ENCODE data around the gene ASCL3. TPM values are rescaled to one million over a fixed set of nuclear protein-coding genes. Genes with fewer than 3 reads are reported as not detected.

The ASCL3 gene
- total RNA-seq, 4 donors from 2014 or later: not detected

DNA sequence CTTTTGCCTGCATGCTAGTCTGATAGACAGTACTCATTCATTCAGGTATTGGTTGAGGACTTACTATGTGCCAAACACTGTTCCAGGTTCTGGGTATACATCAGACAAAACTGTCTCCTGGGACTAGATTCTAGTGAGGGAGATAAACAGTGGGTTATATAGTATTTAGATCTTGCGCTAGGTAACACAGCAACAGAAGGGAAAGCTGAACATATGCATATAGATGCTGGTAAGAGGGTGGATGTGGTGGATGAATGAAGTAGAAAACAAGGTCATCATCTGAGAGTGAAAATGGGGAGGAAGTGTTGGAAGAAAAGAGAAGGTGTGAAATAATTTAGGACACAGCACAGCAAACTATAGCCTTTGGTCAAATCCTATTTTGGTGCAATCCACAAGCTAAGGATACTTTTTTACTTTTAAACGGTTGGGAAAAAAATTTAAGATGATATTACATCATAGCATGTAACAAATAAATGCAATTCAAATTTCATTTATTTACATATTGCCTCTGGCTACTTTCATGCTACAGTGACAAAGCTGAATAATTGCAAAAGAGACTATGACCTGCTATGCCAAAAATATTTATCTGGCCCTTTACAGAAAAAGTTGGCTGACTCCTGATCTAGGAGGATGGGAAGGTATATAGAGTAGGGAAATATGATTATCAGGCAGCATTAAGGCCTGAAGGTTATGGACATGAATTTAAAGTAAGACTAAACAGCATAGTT is 28.5 kb upstream of the ASCL3 start:
- Histone ChIP-seq H3K9me3 (no peaks in the 10 kb centered on the region), H3K27ac (no peak overlapping the region), H3K4me1 (no peaks in the 10 kb centered on the region), H3K27me3 (no peaks in the 10 kb centered on the region), H3K36me3 (no peaks in the 10 kb centered on the region), H3K4me3 (no peak overlapping the region)
- no peak for DNase-seq (ENCODE audit: low spot score in 2 of 2)
- 67% methylated on average over 2 of the region's 2 CpGs for WGBS
- TF ChIP-seq CTCF (IDR thresholded peaks at IDR 0.05): no peak
- TF ChIP-seq POLR2AphosphoS5 (IDR thresholded peaks at IDR 0.05): no peak
- no peak for TF ChIP-seq EP300 (IDR thresholded peaks at IDR 0.05)
- TF ChIP-seq POLR2A (IDR thresholded peaks at IDR 0.05): no peak

DNA sequence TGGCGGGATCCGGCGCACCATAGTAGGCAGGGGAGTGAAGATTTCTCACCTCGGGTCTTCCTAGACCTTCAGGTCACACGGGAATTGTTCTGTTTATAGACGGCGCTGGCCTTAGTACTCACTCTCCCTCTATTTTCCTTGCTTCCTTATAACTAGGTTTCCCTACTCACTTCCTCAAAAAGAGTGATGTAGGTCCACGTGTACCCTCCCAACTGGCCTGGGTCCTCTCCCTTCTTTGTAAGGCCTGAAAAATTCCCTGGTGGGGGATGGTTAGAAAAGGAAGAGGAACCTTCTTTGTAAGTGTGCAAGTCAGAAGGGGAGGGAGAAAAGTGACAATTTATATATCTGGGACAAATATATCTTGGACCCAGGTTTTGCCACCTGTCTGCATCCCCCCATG is 24.4 kb upstream of the ASCL3 start:
- WGBS: 81% methylated on average over 8 of the region's 8 CpGs
- no peak for TF ChIP-seq CTCF (IDR thresholded peaks at IDR 0.05)
- TF ChIP-seq EP300 (IDR thresholded peaks at IDR 0.05): no peak
- TF ChIP-seq POLR2AphosphoS5 (IDR thresholded peaks at IDR 0.05): no peak
- no peak for TF ChIP-seq POLR2A (IDR thresholded peaks at IDR 0.05)
- H3K9me3 ChIP-seq: no peaks in the 10 kb centered on the region
- no peaks in the 10 kb centered on the region for H3K27me3 ChIP-seq
- no peak overlapping the region for H3K27ac ChIP-seq
- no peak overlapping the region for H3K4me3 ChIP-seq
- no peaks in the 10 kb centered on the region for H3K36me3 ChIP-seq
- DNase-seq (ENCODE audit: low spot score in 2 of 2): no peak
- peaks cover 20% of the 10 kb centered on the region for H3K4me1 ChIP-seq

DNA sequence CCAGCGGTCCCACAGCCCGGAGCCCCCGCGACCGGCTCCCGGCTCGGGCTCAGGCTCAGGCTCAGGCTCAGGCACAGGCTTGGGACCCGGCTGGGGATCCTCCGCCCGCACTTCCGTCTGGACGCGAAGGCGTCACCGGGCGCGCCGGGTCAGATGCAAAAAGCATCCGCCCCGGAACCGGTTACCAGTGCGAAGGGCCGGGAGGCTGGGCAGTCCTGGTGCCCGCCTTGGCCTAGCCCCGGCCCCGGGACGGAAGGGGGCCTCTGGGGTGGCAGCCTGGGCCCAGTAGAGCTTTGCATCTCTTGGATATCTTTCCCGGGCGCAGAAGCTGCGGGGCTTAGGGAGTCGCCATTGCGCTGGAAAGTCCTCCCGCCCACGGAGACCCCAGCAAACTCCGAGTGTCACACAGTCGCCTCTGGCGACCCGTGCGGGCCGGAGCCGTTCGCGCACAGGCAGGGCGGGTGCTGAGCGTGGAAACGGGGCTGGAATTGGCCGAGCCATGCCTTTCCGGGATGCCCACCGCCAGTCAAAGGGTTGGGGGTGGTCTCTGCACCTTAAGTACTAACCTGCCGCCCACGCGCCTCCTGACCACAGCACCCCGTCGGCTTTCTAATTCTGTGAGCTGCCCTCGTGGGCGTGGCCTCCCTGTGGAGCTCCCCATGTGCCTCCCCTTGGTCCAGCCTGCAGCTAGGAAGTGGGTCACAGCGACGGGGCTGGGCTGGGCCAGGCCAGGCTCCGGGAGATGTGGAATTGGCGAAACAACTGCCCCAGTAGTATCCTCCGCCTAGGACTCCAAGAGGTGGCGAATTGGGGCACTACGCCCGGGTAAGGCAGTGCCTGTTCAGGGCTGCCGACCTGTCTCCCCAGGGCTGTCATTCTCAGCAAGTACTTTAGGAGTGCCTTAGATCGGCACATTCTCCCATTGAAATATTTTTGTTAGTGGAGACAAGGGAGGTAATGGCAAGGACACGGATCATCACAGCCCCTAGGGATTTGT is 21.8 kb upstream of the ASCL3 start, which contains the start of gene TMEM9B:
TMEM9B (minus strand) TSS at position 119 of the 997 bp plus-strand sequence. CDS start 129 bp downstream, outside the sequence.
- Histone ChIP-seq H3K9me3 (no peaks in the 10 kb centered on the region), H3K4me1 (peaks cover 28% of the 10 kb centered on the region), H3K36me3 (no peaks in the 10 kb centered on the region), H3K4me3 (peak within 1 kb of the TSS; percentile 72), H3K27ac (peak within 1 kb of the TSS; percentile 97), H3K27me3 (no peaks in the 10 kb centered on the region)
- TF ChIP-seq EP300 (IDR thresholded peaks at IDR 0.05): no peak
- peak in 1 of 2 donors; percentile 88 for TF ChIP-seq POLR2A (IDR thresholded peaks at IDR 0.05)
- TF ChIP-seq POLR2AphosphoS5 (IDR thresholded peaks at IDR 0.05): peak in 2 of 3 donors; percentile 36 to 86
- peak in 1 of 2 donors; percentile 15 for TF ChIP-seq CTCF (IDR thresholded peaks at IDR 0.05)
- WGBS: under 1% methylated on average over 34 of the region's 67 CpGs
- DNase-seq (ENCODE audit: low spot score in 2 of 2): peak; percentile 93 to 96

DNA sequence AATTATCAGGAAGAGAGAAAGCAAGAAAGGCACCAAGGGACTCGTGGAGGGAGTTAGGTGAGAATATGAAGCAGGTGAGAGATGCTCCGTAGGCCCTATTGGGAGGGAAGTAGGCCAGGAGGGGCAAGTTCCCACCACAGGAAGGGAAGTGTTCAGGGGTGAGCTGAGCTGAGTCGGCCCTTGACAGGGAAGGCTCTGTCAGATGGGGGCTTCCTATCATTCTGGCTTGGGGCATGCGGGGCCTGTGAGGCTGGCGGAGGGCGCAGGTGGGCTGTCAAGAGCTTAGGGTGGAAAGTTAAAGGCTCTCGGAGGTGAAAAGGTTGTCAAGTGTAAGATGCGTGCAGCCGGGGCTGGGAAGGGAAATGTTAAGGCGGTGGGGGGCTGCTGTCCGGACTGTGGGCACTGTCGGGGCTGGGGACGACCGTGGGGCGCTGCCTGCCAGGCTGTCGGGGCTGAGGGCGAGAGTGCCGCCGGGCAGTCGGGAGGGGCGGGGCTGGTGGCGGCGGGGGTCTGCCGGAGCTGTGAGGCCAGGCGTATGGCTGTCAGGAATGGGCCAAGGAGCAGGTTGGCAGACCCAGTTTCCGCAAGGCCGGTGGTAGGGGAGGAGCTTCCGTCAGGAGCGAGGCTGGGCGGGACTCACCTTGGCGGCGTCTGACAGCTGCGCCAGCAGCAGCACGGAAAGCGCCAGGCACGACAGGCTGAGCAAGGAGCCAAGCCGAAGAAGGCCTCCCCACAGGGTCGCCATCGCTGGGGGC is 20.9 kb upstream of the ASCL3 start:
- 5% methylated on average over 20 of the region's 39 CpGs for WGBS

DNA sequence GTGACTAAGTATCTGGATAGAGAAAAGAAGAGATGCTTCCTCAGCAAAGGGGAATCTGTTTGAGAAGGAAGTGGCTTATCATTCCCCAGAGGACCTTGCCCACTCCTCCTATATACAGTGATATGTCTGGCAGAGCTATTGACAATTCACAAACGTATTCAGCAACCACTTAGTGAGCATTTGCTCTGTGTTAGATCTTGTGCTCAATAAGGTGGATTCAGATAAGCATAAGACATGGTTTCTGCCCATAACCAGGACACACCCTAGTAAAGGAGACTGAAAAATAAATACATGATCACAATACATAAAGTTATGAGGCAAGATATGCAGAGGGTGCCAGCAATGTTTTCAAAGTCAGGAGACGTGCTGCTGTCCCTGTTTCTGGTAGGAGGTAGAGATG is 20.0 kb upstream of the ASCL3 start:
- no peak for DNase-seq (ENCODE audit: low spot score in 2 of 2)

More for the DNA sequence above, 20.9 kb upstream of the ASCL3 start:
- peaks cover 35% of the 10 kb centered on the region for H3K4me1 ChIP-seq
- peak overlapping the region; percentile 97 for H3K27ac ChIP-seq
- peak overlapping the region; percentile 72 for H3K4me3 ChIP-seq
- no peak for TF ChIP-seq POLR2AphosphoS5 (IDR thresholded peaks at IDR 0.05)
- TF ChIP-seq POLR2A (IDR thresholded peaks at IDR 0.05): no peak
- H3K9me3 ChIP-seq: no peaks in the 10 kb centered on the region
- peak; percentile 90 to 92 for DNase-seq (ENCODE audit: low spot score in 2 of 2)
- H3K27me3 ChIP-seq: no peaks in the 10 kb centered on the region
- no peaks in the 10 kb centered on the region for H3K36me3 ChIP-seq

More for the DNA sequence above, 20.0 kb upstream of the ASCL3 start:
- H3K4me1 ChIP-seq: peaks cover 35% of the 10 kb centered on the region
- H3K27me3 ChIP-seq: no peaks in the 10 kb centered on the region
- H3K27ac ChIP-seq: no peak overlapping the region
- H3K4me3 ChIP-seq: peak overlapping the region; percentile 72
- H3K36me3 ChIP-seq: no peaks in the 10 kb centered on the region
- whole genome bisulfite sequencing: 22% methylated on average over 2 of the region's 2 CpGs
- TF ChIP-seq EP300 (IDR thresholded peaks at IDR 0.05) (no peak), POLR2AphosphoS5 (IDR thresholded peaks at IDR 0.05) (no peak), POLR2A (IDR thresholded peaks at IDR 0.05) (no peak), CTCF (IDR thresholded peaks at IDR 0.05) (no peak)
- H3K9me3 ChIP-seq: no peaks in the 10 kb centered on the region
